ENCODE data around the gene FAM169A.
A peak's percentile ranks its signal among the peaks of the same experiment; 100 is the strongest.
"Not testable (repeated sequence)": the region's sequence is repeated elsewhere in the genome, so short reads cannot be mapped to it uniquely, and the experiment has no call there.

Gene FAM169A

GRCh38 chr5:74877624-74878304 is 11.6 kb upstream of the FAM169A start:
- H3K36me3 Mint-ChIP-seq, result no peaks in the 10 kb centered on the region
- H3K9me3 Mint-ChIP-seq, result no peaks in the 10 kb centered on the region
- DNase-seq (ENCODE audit: low spot score in 2 of 2) (no peak), ATAC-seq (no peak)
- no peak overlapping the region for H3K4me3 Mint-ChIP-seq
- H3K27ac Mint-ChIP-seq, result no peak overlapping the region
- H3K4me1 Mint-ChIP-seq, result no peaks in the 10 kb centered on the region

DNA sequence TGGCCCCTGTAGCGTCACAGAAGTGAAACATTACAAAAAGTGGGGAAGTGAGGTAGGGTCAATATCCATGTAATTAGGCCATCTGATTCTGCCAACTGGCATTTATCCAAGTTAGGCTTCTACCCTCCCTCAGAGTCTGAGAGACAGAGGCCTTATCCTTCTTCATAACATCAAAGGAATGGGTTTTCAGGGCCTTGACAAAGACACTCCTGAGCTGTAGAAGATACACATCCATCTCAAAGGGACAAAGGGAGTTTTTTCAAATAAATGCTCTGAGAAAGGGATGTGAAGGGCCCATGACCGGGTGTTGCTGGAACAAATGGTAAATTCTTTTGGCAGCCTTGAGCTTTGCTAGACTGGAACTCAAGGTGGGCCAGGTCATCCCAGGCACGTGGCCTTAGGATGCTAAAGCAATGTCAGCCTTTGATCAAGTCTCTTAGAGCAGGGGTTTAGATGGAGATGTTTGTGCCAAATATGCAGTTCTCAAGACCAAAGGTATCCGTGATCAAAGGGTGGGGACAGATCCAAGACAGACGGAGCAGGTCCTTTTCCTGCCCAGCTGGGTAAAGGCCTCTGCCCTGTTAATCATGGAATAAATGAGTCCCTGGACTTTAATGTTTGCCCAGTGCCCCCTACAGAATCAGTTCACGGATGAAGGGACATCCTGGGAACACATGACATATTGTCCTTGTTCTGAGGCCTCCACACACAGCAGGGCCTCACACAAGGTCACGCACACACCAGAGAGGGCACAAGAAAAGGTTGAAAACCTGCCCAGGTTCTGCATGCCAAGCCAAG is 10.0 kb upstream of the FAM169A start:
- no peak overlapping the region for H3K27ac Mint-ChIP-seq
- ATAC-seq, result no peak
- H3K4me1 Mint-ChIP-seq, result no peaks in the 10 kb centered on the region
- no peaks in the 10 kb centered on the region for H3K9me3 Mint-ChIP-seq
- no peak for DNase-seq (ENCODE audit: low spot score in 2 of 2)
- H3K4me3 Mint-ChIP-seq, result no peak overlapping the region
- no peaks in the 10 kb centered on the region for H3K36me3 Mint-ChIP-seq

GRCh38 chr5:74873525-74874249 is 7.5 kb upstream of the FAM169A start:
- Mint-ChIP-seq H3K9me3 (no peaks in the 10 kb centered on the region), H3K27ac (no peak overlapping the region), H3K36me3 (no peaks in the 10 kb centered on the region), H3K4me1 (peaks cover 5% of the 10 kb centered on the region), H3K4me3 (no peak overlapping the region)
- DNase-seq (ENCODE audit: low spot score in 2 of 2), result no peak
- ATAC-seq, result no peak

DNA sequence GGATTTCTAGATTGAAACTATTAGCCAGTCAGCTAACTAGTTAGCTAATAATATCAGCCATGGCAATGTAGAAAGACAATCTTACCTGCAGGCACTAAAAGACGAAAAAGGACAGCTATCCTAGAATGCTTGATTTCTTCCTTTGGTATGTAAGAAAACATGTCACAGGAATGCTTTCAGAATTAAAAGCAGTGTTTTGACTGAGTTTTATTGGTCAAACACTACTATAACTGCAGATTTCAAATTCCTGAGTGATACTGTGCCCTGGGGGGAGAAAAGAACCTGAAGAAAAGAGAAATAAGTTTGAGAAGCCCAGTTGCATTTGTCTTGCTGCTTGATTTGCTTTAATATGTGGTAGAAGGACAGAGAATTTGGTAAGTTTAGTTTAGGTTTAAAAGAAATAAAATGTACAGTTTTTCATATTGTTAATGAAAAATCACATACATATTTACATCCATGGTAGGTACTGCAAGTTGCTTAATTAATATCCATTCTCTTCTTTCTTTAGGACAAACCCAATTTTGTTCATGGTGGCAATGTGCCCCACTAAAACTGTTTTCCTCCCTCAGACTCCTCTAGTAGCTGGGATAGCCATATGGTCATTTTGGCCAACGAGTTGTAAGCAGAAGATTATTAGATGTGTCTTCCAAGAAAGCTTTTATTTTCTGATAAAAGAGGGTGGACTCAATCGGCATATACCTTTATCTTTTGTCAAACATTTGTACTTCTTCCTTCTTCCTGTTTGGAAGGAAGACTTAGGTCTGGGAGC is 4.3 kb upstream of the FAM169A start:
- peaks cover 6% of the 10 kb centered on the region for H3K4me1 Mint-ChIP-seq
- H3K9me3 Mint-ChIP-seq, result no peaks in the 10 kb centered on the region
- no peak for DNase-seq (ENCODE audit: low spot score in 2 of 2)
- no peak overlapping the region for H3K4me3 Mint-ChIP-seq
- no peak for ATAC-seq
- no peak overlapping the region for H3K27ac Mint-ChIP-seq
- H3K36me3 Mint-ChIP-seq, result no peaks in the 10 kb centered on the region

DNA sequence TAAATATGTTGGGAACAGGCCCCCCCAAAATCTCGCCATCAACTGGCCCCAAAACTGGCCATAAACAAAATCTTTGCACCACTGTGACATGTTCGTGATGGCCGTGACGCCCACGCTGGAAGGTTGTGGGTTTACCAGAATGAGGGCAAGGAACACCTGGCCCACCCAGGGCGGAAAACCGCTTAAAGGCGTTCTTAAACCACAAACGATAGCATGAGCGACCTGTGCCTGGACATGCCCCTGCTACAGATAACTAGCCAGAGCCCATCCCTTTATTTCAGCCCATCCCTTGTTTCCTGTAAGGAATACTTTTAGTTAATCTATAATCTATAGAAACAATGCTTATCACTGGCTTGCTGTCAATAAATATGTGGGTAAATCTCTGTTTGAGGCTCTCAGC is 3.2 kb upstream of the FAM169A start:
- peak overlapping the region; percentile 59 for H3K4me3 Mint-ChIP-seq

DNA sequence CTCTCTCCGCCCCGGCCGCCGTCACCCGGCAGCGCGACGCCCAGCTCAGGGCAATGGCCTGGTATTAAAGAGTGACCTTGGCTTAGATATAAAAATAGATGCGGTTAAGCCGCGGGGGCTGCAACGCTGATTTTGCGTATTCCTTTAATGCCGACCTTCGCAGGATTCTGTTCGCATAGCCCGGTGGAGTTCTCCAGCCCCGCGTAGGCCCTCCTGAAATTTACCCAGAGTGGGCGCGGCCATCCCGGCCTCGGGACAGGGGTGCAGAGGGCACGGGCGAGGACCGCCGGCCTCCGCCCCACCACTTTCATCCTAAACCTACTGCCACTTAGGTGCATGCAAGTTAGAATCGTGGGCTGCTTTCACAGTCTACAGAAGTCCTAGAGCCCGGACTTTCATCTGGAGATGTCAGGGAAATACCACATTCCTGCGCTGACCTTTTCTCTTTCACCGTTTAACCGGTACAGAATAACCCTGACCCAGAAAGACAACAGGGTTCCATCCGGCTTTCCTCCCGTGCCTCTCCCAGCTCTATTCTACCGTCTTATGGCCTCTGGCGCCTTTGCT is 492 bp upstream of the FAM169A start:
- Mint-ChIP-seq H3K9me3 (no peaks in the 10 kb centered on the region), H3K4me1 (peaks cover 25% of the 10 kb centered on the region), H3K36me3 (no peaks in the 10 kb centered on the region), H3K27ac (peak overlapping the region; percentile 89), H3K4me3 (peak overlapping the region; percentile 77)
- ATAC-seq (peak; percentile 31), DNase-seq (ENCODE audit: low spot score in 2 of 2) (peak in 1 of 2 donors; percentile 71)

More for the DNA sequence above, 3.2 kb upstream of the FAM169A start:
- DNase-seq (ENCODE audit: low spot score in 2 of 2); H3K36me3 Mint-ChIP-seq; ATAC-seq; H3K9me3 Mint-ChIP-seq: not testable (repeated sequence)
- Mint-ChIP-seq H3K27ac (peak overlapping the region; percentile 91), H3K4me1 (peaks cover 17% of the 10 kb centered on the region)

DNA sequence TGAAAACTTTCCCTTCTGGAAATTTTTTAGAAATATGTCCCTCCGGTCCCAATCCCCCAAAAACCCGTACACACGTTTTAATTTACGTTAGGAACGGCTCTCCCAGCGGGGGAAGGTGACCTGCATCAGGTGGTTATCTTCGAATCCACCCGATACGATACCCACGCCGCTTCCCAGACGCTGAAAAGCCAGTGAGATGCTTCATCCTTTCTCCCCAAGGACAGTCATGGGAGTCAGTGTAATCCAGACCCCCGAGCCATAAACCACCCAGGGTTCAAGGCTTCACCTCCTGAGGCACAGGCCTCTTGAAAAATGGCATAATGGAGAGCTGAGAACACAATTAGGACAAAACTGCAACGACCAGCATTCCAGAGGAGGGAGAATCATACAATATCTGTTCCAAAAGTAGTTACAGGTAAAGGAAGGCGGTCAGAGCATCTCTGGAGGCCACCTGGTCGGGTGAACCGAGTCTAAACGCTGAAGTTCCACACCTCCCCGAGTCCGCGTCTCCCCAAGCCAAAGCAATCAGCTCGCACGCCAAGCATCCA is 857 bp downstream of the FAM169A start:
- no peak for DNase-seq (ENCODE audit: low spot score in 2 of 2)
- Mint-ChIP-seq H3K27ac (peak overlapping the region; percentile 97), H3K4me3 (peak overlapping the region; percentile 87), H3K36me3 (no peaks in the 10 kb centered on the region), H3K4me1 (peaks cover 31% of the 10 kb centered on the region), H3K9me3 (no peaks in the 10 kb centered on the region)
- no peak for ATAC-seq

- no peak for ATAC-seq
- H3K9me3 Mint-ChIP-seq, result no peaks in the 10 kb centered on the region
- peaks cover 36% of the 10 kb centered on the region for H3K4me1 Mint-ChIP-seq
- H3K4me3 Mint-ChIP-seq, result peak overlapping the region; percentile 87
- no peak for DNase-seq (ENCODE audit: low spot score in 2 of 2)
- no peaks in the 10 kb centered on the region for H3K36me3 Mint-ChIP-seq
- H3K27ac Mint-ChIP-seq, result peak overlapping the region; percentile 97
These were observed 1.4 kb downstream of the FAM169A start for GRCh38 chr5:74864823-74865222.

DNA sequence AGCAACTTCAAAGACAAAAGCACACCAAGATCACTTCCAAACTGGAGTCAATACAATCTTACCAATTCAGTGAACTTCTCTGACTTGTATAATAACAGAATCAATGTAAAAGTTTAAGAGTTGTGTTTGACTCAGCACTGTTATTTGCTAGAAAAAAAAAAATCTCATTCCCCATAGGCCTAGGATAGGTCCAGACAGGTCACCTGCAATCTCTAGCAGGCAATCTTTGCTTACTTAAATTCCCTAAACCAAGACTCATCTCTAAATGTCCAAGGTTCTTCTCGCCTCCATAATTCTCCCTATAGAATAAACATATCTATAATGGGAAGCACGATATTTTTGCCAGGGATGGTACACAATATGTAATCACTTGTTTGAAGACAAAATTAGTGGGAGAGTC is 2.5 kb downstream of the FAM169A start:
- Mint-ChIP-seq H3K4me1 (peaks cover 36% of the 10 kb centered on the region), H3K9me3 (no peaks in the 10 kb centered on the region), H3K36me3 (no peaks in the 10 kb centered on the region), H3K27ac (no peak overlapping the region), H3K4me3 (no peak overlapping the region)
- no peak for DNase-seq (ENCODE audit: low spot score in 2 of 2)
- ATAC-seq, result no peak

DNA sequence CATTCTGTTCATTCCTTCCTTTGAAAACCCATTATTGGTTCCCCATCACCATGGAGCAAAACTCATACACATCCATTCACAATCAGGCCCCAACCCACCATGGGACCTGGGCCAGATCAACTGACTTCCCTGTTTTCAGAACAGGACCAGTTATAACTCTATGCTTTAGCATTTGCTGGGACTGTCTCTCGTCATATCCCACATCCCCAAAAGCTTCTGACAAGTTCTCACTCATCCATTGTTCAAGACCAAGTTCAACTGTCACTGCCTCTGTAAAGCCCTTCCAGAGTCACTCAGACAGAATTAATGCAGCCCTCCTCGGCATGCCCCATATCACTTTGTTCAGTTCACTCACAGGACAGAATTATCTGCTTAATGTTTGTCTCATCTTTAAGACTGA is 4.0 kb downstream of the FAM169A start:
- no peaks in the 10 kb centered on the region for H3K36me3 Mint-ChIP-seq
- H3K4me3 Mint-ChIP-seq, result no peak overlapping the region
- H3K27ac Mint-ChIP-seq, result no peak overlapping the region
- no peak for DNase-seq (ENCODE audit: low spot score in 2 of 2)
- no peak for ATAC-seq
- peaks cover 36% of the 10 kb centered on the region for H3K4me1 Mint-ChIP-seq
- H3K9me3 Mint-ChIP-seq, result no peaks in the 10 kb centered on the region

DNA sequence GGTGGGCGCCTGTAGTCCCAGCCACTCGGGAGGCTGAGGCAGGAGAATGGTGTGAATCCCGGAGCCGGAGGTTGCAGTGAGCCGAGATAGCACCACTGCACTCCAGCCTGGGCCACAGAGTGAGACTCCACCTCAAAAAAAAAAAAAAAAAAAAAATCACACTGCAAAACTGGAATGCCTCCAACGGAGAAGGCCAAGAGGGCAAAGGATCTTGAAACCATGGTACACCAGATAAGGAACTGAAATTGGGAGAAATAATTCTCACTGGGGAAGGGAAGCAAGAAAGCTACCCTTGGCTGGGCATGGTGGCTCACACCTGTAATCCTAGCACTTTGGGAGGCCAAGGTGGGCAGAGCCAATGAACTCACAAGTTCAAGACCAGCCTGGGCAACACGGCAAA is 9.2 kb downstream of the FAM169A start:
- not testable (repeated sequence) for H3K9me3 Mint-ChIP-seq; H3K4me3 Mint-ChIP-seq; H3K27ac Mint-ChIP-seq; ATAC-seq; DNase-seq (ENCODE audit: low spot score in 2 of 2); H3K36me3 Mint-ChIP-seq
- H3K4me1 Mint-ChIP-seq, result peaks cover 31% of the 10 kb centered on the region

DNA sequence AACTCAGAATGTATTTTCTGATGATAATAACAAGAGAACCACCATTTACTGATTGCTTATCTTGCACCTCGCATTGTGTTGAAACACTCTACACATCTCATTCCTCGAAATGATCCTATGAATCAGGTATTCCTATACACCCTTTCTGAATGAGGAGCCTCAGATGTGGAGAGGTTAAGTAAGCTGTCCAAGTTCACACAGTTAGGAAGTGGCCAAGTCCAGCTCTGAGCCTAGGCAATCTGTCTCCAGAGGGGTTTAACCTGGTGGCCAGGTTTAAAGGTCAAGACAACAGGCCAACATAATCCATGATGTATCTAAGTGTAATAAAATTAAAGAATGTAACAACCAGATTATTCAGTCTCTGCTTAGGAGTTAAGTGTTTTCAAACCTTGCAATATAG is 12.9 kb downstream of the FAM169A start:
- Mint-ChIP-seq H3K9me3 (no peaks in the 10 kb centered on the region), H3K4me3 (no peak overlapping the region), H3K27ac (no peak overlapping the region), H3K4me1 (peaks cover 21% of the 10 kb centered on the region), H3K36me3 (no peaks in the 10 kb centered on the region)
- ATAC-seq (no peak), DNase-seq (ENCODE audit: low spot score in 2 of 2) (no peak)

GRCh38 chr5:74851684-74852353 is 14.4 kb downstream of the FAM169A start:
- Mint-ChIP-seq H3K9me3 (no peaks in the 10 kb centered on the region), H3K36me3 (no peaks in the 10 kb centered on the region), H3K4me1 (peaks cover 21% of the 10 kb centered on the region), H3K4me3 (peak overlapping the region; percentile 59), H3K27ac (peak overlapping the region; percentile 93)
- ATAC-seq, result peak; percentile 62
- DNase-seq (ENCODE audit: low spot score in 2 of 2), result no peak

GRCh38 chr5:74850789-74851425 is 15.3 kb downstream of the FAM169A start:
- peaks cover 21% of the 10 kb centered on the region for H3K4me1 Mint-ChIP-seq
- ATAC-seq (peak; percentile 59), DNase-seq (ENCODE audit: low spot score in 2 of 2) (no peak)
- peak overlapping the region; percentile 59 for H3K4me3 Mint-ChIP-seq
- H3K27ac Mint-ChIP-seq, result peak overlapping the region; percentile 93
- no peaks in the 10 kb centered on the region for H3K36me3 Mint-ChIP-seq
- no peaks in the 10 kb centered on the region for H3K9me3 Mint-ChIP-seq
